Head of caudate nucleus (tissue), 42 donors: ENCODE data around the gene MYO1D.
"Not testable (repeated sequence)": the region's sequence is repeated elsewhere in the genome, so short reads cannot be mapped to it uniquely, and the experiment has no call there.

Experiments used
- DNase-seq, 42 donors: peaks; one replicate each; pipeline versions ENCODE4 v3.0.0 to v3.0.0-alpha.2; 2020 to 2021; ENCODE audit warnings: mixed read lengths in 7 of 42
- intact Hi-C: fragments of 100-400 bp; cut with DNase I; formaldehyde crosslinking; loops from one replicate; pipeline ENCODE4 v1.15.0; 2022

Gene MYO1D

DNA sequence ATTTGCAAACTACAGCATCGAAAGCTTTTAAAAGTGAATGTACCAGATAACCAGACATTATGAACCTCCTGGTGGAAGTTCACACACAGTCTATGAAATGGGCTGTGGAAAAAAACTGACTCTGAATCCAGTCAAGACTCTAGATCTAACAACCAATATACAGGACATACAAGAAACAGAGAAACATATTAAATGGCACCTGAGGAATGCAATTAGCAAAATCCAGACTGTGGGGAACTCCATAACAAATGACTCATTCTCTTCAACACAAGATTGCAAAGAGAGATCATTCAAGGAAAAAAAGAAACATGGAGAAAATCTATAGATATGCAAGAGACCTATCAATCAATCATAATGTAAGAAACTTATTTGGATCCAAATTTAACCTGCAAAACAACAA, 119.0 kb downstream of the MYO1D start:
- intact Hi-C loops = loop anchor here (5.0 kb wide), 2 partner anchors 96 to 276 kb away; no protein-coding TSS in a partner anchor
- no peak for DNase-seq

- DNase-seq = no peak
- intact Hi-C loops = loop anchor here (5.0 kb wide), 2 partner anchors 94 to 274 kb away; no protein-coding TSS in a partner anchor
These were observed 120.2 kb downstream of the MYO1D start for GRCh38 chr17:32756696-32757095.

DNA sequence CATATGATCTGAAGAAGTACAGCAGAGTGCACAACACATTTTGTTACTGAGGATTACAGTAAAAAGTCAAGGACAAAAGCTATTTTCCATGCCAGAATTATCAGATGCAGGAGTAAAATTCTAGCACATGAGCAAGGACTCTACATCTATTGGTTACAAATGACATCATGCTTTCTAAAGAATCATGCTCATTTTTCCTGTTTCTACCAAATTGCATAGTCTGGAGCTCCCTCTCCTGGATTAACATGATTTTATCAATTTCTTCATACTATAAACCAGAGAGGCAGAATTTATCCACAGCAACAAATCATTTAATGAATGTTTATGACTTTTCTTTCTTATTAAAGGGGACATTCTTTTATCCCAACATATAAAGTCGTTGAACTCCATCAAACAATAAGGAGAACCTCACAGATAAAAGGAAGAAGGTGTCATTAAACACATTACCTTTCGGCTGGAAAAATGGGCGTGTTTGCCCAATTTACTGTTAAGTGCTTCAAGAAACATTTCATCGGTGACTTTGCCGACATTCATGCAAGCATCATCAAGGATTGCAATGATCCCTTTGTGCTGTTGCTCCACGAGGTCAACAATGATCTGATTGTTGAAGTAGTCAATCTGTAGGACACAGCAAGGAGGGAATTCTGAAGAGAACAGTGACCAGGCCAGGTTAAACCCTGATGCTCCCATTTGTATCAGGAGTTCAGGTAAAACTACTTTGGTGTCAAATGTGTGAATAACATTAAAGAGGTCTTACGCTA, 121.7 kb downstream of the MYO1D start:
- intact Hi-C loops = loop anchor here (5.0 kb wide), 2 partner anchors 93 to 273 kb away; no protein-coding TSS in a partner anchor
- peak in 20 of 42 donors; percentile 10 to 62 (median 32) for DNase-seq

DNA sequence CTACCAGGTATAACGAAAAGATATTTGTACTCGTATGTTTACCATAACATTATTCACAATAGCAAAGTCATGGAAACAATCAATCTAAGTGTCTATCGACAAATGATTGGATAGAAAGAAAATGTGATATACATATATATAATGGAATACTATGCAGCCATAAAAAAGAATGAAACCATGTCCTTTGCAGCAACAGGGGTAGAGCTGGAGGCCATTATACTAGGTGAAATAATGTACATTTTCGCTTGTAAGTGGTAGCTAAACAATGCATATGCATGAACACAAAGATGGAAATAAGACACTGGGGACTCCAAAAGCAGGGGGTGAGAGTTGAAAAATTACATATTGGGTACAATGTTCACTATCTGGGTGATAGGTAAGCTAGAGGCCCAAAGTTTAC, 124.0 kb downstream of the MYO1D start:
- intact Hi-C loops = no loop called here

GRCh38 chr17:32747856-32748255, 129.1 kb downstream of the MYO1D start:
- DNase-seq = no peak
- intact Hi-C loops = no loop called here

More for the DNA sequence above, 124.0 kb downstream of the MYO1D start:
- no peak for DNase-seq

- intact Hi-C loops = no loop called here
- DNase-seq = no peak
These were observed 130.2 kb downstream of the MYO1D start for GRCh38 chr17:32746698-32747097.

DNA sequence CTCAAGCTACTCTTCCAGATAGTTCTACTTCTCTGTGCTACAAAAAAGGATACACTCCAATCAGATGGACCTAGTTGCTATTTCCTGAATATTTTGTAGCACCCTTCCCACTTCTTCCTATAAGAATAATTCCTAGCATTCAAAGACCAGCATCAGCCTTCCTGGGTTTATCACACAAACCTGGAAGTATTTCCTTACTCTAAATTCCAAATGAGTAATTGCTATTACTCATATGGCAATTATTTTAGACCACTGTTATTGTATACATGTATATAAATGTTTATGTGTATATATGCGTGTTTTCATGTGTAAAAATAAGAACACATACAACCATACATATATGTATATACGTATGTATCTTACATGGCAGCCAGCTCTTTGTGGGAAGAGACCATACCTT, 130.6 kb downstream of the MYO1D start:
- intact Hi-C loops = no loop called here
- no peak for DNase-seq

DNA sequence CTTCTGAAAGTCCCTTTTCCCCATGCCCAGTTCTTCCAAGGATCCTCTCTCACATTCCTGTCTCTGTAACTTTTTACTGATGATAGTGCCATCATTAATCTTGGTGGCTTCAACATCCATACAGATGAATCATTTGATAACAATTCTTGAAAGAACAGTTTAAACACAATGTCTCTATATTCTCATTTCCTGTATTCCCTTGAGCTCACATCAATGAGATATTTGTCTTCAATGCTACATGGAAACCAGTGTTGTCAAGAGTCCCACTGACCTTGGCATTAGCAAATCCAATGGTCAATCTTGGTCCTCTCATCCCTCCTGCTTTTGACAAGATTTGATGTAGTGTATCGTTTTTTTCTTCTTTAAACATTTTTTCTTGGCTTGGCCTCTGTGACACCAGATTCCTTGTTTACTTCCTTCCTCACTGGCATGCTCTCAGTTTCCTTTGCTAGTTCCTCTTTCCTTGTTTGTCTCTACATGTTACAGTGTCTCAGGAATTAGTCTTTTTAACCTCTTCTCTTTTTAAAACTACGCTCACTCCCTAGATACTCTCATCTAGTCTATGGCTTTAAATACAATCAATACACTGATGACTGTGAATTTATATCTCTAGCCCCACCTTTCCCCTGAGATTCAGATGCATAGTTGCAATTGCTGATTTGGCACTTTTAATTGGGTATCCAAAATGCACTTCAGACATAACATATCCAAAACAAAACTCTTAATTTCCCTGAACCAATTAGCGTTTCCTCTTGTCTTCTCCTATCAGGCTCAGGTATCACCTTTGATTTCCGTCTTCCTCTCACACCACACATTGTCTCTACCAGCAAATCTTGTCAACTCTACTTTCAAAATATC, 134.0 kb downstream of the MYO1D start:
- intact Hi-C loops = no loop called here

DNA sequence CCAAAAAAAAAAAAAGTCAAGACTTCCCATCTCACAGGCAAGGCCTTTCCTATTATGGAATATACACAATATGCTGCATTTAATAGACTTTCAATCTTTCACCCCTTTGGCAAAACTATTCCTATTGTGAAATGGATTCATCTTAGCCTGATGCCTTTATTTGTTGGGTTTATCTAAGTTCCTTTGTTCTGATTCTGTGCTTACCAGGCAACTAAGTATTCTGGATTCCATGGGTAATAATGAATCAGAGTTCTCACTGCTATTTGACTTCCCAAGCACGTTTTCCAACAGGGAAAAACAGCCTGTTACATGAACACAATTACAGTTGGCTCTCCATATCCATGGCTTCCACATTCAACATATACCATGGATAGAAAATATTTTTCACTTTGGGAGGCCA, 135.5 kb downstream of the MYO1D start:
- DNase-seq = no peak
- intact Hi-C loops = no loop called here

More for the DNA sequence above, 134.0 kb downstream of the MYO1D start:
- DNase-seq = no peak

DNA sequence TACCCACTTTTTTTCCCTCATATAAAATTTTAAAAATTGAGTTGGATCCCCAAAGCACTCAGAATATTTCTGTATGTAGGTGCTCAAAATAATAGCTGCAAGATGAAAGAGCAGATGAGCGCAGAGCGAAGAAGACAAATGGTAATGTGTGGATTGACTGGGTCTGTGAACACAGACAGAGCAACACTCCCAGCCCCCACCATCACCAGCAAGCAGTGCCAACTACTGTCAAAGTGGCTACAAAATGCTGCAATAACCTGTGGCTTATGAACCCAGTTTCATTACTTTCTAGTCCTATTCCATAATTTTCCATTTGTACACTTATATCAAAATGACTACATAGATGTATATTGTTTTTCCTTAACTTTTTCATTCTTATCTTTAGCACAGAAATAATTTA, 137.2 kb downstream of the MYO1D start:
- intact Hi-C loops = no loop called here
- peak in 5 of 42 donors; percentile 16 to 62 (median 37) for DNase-seq

- intact Hi-C loops, DNase-seq: not testable (repeated sequence)
These were observed 137.8 kb downstream of the MYO1D start for GRCh38 chr17:32739151-32739550.

DNA sequence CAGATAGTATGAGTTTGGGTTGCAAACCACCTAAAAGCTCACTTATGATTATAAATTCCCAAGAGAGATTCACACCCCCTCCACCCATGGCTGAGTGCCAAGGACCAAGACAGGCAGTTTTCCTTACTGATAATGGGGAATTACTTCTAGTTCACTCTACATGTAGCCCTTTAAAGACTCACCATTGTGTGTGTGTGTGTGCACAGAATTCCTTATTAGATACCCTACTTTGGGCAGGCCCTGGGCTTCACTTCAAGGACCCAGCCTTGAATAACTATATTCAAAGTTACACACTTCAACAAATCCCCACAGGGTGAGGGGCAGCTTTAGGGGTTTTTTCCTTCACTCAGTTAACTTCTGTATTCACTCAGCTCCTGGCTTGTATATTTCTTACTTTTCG, 143.5 kb downstream of the MYO1D start:
- intact Hi-C loops = no loop called here
- DNase-seq = peak in 8 of 42 donors; percentile 13 to 41 (median 26)

DNA sequence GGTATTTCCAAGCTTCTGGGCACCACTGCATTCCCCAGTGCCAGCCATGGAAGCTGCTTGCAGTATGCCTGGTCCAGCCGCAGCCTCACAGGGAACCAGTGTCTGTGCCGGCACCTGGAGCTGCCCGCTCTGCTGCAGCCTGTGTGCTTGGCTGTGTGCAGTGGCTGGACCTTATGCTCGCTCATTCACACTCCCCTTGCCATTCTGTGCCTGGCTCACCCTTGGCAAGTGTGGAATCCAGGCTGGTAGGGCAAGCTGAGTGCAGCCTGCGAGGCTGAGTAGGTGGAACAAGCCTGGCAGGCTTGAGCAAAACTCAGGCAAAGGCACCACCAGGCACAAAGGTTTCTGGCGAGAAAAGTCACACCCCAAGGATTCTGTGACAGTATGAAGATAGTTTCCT, 144.0 kb downstream of the MYO1D start:
- intact Hi-C loops = no loop called here
- DNase-seq = peak in 34 of 42 donors; percentile 6 to 71 (median 30)

DNA sequence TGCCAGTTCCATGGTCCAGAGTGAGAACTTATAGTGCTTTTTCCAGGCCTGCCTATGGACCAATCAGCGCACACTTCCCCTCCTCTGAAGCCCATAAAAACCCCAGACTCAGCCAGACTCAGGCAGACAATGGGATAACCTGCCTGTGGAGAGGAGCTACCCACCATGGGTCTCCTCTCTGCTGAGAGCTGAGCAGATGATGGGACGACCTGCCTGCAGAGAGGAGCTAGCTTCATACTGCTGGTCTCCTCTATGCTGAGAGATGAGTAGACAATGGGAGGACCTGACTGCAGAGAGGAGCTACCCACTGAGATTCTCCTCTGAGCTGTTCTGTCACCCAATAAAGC, 144.7 kb downstream of the MYO1D start:
- DNase-seq = no peak
- intact Hi-C loops = no loop called here

DNA sequence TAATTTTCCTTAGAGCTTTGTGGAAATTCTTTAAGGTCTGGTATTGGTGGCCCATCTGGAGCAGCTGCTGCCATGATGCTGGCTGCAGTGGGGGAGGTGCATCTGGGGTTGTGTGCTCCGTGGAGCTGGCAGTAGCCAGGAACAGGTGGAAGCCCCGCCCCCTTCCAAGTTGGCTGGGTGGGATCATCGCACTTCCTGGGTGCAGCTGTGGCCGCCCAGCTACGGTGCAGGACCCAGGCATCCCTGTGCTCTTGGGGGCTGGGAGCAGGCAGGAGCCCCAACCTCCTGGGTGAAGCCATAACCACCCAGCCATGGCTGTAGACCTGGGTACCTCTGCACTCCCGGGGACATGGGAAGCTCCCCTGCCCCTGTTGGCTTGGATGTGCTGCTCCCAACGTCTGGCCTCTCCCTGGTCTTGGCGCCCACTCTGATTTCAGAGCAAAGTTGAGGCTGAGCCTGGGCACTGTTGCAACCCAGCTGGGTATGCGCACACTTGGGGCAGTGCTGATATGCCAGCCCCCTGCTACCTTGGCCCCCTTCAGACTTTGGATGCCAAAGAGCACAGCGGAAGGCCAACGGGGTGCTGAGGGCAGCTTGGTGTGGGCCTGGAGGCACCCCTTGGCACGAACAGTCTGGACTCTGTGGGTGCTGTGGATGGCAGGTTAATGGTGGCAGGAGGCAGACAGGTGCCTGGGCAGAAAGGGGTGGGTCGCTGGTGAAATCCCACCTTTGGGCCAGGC, 145.2 kb downstream of the MYO1D start:
- no peak for DNase-seq
- intact Hi-C loops = no loop called here

DNA sequence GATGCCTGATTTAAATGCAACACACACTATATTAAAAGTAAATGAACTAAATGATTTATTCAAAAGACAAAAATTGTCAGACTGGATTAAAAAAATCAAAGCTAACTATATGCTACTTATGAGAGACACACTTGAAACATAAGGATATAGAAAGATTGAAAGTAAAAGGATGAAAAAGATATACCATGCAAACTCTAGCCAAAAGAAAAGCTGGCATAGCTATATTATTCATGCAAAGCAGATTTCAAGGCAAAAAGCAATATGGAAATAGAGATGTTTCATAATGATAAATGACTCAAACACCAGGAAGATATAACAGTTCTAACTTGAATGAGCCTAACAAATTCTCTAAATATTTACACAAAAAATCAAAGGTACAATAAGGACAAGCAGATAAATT, 149.2 kb downstream of the MYO1D start:
- intact Hi-C loops = no loop called here
- DNase-seq = no peak

DNA sequence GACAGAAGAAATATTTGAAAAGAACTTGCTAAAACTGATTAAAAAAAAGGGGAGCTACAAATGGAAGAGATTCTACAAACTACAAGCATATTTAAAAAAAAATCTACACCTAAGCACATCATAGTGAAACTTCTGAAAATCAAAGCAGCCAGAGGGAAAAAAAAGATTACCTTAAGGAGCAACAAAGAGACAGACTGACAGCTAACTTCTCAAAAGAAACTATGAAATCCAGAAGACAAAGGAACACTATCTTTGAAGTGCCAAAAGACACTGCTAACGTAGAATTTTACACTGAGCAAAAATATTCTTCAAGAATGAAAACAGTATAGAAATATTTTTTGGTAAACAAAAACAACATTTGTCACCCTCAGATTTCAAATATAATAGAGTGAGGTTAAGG, 151.2 kb downstream of the MYO1D start:
- DNase-seq = no peak
- intact Hi-C loops = no loop called here

DNA sequence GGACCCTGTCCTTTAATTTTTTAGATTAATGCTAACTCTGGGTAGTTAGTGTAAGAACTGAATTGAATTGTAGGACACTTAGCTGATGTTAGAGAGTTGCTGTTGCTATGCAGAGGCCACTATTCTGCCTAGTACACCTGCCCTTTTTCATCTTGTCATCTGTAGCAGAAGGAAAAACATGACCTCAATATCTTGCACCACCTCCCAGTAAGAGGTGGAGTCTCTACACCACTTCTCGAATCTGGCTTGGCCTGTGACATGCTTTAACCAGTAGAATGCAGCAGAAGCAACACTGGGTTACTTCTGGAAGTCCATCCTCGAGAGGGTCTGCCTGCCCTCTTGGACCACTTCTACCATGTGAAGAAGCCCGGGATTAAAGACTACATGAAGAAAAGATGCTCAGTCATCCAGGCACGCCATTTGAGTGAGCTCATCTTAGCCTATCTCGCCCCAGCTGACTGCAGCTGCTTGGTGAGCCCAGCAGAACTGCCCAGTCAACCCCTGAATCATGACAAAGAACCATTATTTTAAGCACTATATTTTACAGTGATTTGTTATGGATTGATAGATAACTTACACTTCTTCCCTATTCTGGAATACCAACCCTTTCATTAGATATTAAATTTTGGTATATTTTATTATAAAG, 153.5 kb downstream of the MYO1D start:
- peak in 35 of 42 donors; percentile 10 to 77 (median 49) for DNase-seq
- intact Hi-C loops = no loop called here

DNA sequence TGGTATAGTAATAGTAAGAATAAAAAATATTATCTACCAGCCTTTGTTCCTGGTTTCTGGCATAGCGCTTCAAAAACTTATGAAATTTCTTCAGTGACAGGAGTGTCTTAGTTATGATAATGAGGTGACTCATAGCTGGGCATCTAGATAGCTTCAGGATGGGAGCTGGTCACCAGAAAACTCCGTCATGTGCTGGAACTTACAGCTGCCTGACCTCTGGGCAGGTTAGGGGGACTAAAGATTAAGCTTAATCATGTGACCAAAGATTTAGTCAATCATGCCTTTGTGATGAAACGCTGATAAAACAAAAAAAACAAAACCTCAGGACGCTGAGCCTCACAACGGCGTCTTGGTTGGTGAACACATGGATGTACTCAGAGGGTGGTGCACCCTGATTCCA, 154.2 kb downstream of the MYO1D start:
- intact Hi-C loops = no loop called here

More for the DNA sequence above, 154.2 kb downstream of the MYO1D start:
- DNase-seq = no peak
